Coronary artery (tissue), 2 donors: ENCODE results near the gene CDH16.
"Not testable (repeated sequence)": the region's sequence is repeated elsewhere in the genome, so short reads cannot be mapped to it uniquely, and the experiment has no call there.

Experiments used
- DNase-seq: peaks from one replicate; pipeline ENCODE4 v3.0.0-alpha.2; 2017; ENCODE audit warnings: low spot score
- H3K27ac ChIP-seq, 2 donors: fragments of 200-600 bp; sonication (generic); one replicate each; pipeline ENCODE4 v1.5.1; 2016 to 2019
- H3K4me3 ChIP-seq: fragments of 200-600 bp; sonication (generic); 2 replicates; pipeline ENCODE4 v1.5.1; 2016; ENCODE audit warnings: mild to moderate bottlenecking, moderate library complexity
- CTCF ChIP-seq: fragments of 200-600 bp; sonication (generic); IDR thresholded peaks from one replicate; pipeline ENCODE4 v1.5.1; 2019; ENCODE audit warnings: antibody characterized with exemption

CDH16 gene

GRCh38 chr16:66878067-66878466, 40.6 kb downstream of the CDH16 start:
- no peak overlapping the region for H3K4me3 ChIP-seq
- DNase-seq: no peak
- no peak overlapping the region for H3K27ac ChIP-seq
- TF ChIP-seq CTCF: no peak

- no peak for TF ChIP-seq CTCF
- H3K4me3 ChIP-seq: no peak overlapping the region
- peak overlapping the region in 1 of 2 donors; percentile 94 for H3K27ac ChIP-seq
- no peak for DNase-seq
Observed at GRCh38 chr16:66874079-66874775, 44.5 kb downstream of the CDH16 start.

GRCh38 chr16:66873685-66874055, 45.0 kb downstream of the CDH16 start:
- peak overlapping the region in 1 of 2 donors; percentile 94 for H3K27ac ChIP-seq
- DNase-seq: no peak
- H3K4me3 ChIP-seq: peak overlapping the region; percentile 68
- TF ChIP-seq CTCF: no peak

GRCh38 chr16:66872943-66873684, 45.6 kb downstream of the CDH16 start:
- Histone ChIP-seq H3K4me3 (peak overlapping the region; percentile 68), H3K27ac (peak overlapping the region; percentile 32 to 94)
- DNase-seq: peak; percentile 93
- peak; percentile 85 for TF ChIP-seq CTCF

- Histone ChIP-seq H3K27ac (peak overlapping the region; percentile 32 to 94), H3K4me3 (peak overlapping the region; percentile 68)
- TF ChIP-seq CTCF: no peak
- no peak for DNase-seq
Observed at GRCh38 chr16:66872559-66872942, 46.1 kb downstream of the CDH16 start.

- no peak for TF ChIP-seq CTCF
- H3K4me3 ChIP-seq: no peak overlapping the region
- no peak for DNase-seq
- H3K27ac ChIP-seq: no peak overlapping the region
Observed at GRCh38 chr16:66871840-66872239, 46.8 kb downstream of the CDH16 start.

GRCh38 chr16:66871363-66871762, 47.3 kb downstream of the CDH16 start:
- not testable (repeated sequence) for DNase-seq, H3K27ac ChIP-seq, H3K4me3 ChIP-seq
